ENCODE results near the gene SPNS1. TPM values are rescaled to one million over a fixed set of nuclear protein-coding genes. Genes with fewer than 3 reads are reported as not detected.
A peak's percentile ranks its signal among the peaks of the same experiment; 100 is the strongest.
"Not testable (repeated sequence)": the region's sequence is repeated elsewhere in the genome, so short reads cannot be mapped to it uniquely, and the experiment has no call there.

SPNS1 gene
- total RNA-seq, 1 donor from 2014 or later, result 20.8 TPM

DNA sequence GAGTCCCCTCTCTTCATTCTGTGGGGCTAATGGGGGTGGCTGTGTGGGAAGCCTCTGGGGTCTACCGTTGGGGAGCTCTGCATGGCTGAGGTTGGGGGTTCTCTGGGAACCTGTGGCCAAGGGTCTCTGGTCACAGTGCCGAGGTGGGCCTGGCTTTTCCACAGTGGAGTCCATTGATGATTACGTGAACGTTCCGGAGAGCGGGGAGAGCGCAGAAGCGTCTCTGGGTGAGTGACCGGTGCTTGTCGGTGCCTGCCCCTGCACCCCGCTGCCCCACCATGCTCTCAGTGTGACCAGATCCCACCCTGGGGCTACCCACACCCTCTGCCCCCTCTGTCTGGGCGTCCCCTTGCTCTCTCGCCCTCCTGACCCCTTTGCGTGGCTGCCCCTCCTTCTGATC is 14.8 kb downstream of the SPNS1 start:
- no peak for DNase-seq (ENCODE audit: low read depth in 2 of 2)

DNA sequence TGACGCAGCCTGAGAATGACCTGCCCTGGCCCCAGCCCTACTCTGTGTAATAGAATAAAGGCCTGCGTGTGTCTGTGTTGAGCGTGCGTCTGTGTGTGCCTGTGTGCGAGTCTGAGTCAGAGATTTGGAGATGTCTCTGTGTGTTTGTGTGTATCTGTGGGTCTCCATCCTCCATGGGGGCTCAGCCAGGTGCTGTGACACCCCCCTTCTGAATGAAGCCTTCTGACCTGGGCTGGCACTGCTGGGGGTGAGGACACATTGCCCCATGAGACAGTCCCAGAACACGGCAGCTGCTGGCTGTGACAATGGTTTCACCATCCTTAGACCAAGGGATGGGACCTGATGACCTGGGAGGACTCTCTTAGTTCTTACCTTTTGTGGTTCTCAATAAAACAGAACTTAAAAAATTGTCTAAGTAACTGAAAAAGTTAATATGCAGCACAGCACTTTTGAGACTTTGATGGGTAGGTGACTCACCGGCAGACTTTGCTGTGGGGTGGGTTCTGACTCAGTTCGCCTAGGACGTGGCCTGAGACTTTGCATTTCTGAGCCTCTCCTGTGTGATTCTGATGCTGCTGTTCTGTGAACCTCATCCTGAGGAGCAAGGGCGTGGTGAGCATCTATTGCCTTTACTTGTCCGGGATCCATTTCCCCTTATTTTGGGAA is 15.9 kb downstream of the SPNS1 start:
- no peak for DNase-seq (ENCODE audit: low read depth in 2 of 2)

DNA sequence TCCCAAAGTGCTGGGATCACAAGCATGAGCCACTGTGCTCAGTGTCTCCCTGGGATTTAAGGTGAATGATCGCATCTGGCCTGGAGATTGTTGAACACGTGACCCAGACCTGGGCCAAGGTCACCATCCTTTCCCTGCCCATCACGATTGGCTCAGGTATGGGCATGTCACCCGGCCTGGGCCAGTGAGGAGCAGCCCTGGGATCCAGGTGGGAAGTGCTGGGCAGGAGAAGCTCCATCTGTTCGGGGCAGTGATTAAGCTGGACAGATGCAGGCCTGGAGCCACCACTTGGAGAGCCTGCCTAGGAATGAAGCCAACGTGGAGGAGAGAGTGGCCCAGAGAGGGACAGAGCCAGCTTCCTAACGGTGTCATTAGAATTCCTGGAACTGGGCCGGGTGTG is 17.1 kb downstream of the SPNS1 start:
- no peak for DNase-seq (ENCODE audit: low read depth in 2 of 2)

DNA sequence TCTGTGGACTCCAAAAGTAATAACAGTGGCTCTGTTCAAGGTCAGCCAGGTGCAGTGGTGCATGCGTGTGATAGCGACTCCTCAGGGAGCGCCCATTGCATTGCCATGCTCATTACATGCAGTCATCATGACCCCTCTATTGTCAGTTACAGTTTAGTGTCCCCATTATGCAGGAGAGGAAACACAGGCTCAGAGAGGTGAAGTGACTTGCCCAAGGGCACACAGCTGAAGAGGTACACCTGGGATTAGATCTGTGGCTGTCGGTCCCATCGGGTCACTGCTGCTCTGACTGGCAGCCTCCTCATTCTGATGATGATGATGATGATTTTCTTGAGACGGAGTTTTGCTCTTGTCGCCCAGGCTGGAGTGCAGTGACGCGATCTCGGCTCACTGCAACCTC is 17.9 kb downstream of the SPNS1 start:
- no peak for DNase-seq (ENCODE audit: low read depth in 2 of 2)

DNA sequence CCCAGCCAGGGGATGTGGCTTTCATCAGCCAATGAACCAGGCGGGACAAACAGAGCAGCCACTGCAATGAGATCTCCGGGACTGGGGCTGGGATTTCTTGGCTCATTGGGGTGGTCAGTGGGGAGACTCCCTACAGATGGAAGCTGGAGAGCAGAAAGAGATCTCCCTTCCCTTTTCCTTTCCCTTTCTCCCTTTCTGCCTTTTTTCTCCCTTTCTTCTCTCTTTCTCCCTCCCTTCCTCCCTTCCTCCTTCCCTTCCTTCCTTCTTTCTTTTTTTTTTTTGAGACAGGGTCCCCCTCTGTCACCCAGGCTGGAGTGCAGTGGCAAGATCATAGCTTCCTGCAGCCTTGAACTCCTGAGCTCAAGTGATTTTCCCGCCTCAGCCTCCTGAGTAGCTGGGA is 24.3 kb downstream of the SPNS1 start:
- DNase-seq (ENCODE audit: low read depth in 2 of 2), result no peak

DNA sequence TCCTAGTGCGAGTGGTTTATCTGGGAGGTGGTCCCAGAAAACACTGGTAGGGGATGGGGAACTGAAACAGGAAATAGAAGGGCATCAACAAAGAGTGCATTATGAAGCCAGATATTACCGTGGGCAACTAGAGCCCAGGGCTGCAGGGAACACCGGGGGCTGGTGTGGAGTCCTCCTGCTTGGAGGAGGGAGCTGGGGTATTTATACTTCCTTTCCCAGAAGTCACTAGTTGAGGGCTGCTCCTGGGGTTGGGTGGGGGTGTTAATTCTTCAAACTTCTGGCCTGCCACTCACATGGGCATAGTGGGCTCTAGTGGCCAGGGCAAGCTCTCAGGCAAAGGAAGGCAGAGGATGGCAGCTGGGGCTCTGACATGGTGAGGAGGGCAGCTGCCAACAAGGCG is 25.0 kb downstream of the SPNS1 start:
- no peak for DNase-seq (ENCODE audit: low read depth in 2 of 2)

DNA sequence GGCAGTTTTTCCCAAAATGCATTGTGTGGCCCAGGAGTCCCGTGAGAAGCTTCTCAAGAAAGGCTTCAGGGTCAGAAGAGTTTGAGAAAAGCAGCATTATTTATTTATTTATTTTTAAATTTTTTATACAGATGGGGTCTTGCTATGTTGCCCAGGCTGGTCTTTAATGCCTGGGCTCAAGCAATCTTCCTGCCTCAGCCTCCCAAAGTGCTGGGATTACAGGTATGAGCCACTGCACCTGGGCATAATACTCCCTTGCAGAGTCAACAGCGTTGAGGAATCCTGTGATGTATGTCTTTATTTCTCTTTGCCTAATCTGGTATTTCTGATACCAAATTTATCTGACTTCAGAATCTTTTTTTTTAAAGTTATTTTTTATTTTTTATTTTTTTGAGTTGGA is 25.4 kb downstream of the SPNS1 start:
- DNase-seq (ENCODE audit: low read depth in 2 of 2), result no peak

DNA sequence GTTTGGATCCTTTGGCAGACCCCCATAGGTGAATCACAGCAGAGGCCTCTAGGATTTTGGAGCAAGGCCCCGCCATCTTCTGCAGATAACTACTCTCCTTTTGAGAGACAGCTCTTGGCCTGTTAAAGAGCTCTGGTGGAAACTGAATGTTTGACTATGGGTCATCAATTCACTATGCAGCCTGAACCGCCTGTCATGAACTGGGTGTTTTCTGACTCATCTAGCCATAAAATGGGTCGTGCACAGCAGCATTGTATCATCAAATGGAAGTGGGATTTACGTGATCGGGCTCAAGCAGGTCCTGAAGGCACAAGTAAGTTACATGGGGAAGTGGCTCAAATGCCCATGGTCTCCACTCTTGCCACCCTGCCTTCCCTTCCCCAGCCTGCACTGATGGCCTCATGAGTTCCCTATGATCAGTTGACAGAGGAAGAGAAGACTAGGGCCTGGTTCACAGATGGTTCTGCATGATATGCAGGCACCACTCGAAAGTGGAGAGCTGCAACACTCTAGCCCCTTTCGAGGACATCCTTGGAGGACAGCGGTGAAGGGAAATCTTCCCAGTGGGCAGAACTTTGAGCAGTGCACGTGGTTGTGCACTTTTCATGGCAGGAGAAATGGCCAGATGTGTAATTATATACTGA is 30.0 kb downstream of the SPNS1 start:
- DNase-seq (ENCODE audit: low read depth in 2 of 2), result not testable (repeated sequence)

DNA sequence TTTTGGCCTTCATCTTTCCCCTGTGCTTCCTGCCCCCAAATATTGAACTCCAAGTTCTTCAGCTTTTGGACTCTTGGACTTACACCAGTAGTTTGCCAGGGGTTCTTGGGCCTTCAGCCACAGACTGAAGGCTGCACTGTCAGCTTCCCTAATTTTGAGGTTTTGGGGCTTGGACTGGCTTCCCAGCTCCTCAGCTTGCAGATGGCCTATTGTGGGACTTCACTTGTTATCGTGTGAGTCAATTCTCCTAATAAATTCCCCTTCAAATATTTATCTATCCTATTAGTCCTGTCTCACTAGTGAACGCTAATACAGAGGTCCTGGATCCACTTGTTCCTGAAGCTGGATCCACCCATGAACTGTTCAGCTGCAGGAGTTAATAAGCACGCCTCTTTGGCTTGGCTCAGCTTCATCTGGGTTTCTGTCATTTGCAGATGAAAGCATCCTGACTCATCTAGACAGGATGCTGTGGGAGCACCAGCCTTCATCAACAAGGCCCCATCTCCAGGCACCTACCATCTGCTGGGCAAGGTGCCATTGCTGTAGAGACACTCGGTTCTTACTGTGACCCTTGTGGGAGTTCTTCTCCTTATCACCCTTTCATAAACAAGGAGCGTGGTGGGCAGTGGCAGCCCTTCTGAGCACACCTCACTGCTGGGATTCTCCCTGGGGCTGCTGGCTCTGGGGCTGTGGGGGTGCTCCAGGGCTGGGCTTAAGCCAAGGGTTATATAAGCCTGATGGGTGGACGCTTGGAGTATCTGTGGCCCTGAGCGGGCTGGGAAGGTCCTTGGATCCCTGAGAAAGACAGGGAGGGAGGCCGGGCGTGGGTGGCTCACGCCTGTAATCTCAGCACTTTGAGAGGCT is 33.4 kb downstream of the SPNS1 start:
- peak in 1 of 2 donors; percentile 12 for DNase-seq (ENCODE audit: low read depth in 2 of 2)

DNA sequence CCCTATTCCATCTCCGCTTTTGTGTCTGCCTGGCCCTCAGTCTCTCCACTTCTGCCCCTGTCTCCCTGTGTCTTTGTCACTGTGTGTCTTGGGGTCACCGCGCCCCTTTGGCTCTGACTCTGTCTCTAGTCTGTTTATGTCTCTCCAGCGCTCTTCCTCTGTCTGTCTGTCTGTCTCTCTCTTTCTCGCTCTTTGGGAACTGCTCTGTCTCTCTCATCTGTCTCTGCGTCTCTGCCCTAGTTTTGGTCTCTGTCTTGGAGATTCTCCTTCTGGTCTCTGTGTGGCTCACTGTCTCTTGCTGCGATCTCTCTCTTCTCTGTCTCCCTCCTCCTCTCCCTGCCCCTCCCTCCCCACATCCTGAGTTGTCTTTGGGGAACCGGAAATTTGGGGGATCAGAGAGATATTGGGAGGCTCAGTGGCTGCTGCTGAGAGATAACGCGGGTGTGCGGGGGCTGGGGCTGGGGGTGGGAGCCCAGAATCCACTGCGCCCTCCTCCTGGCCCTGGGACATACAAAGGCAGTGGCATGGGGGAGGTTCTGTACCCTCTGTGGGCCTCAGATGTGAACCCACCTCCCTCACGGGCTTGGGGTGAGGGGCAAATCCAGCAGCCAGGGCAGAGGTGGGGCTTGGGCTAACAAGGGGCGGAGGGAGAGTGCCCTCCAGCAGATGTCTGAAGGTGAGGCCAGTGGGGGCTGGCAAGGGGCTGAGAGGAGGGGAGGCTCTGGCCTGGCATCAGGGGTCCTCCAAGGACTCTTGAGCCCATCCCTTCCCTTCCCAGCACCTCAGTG is 34.7 kb downstream of the SPNS1 start:
- no peak for DNase-seq (ENCODE audit: low read depth in 2 of 2)

DNA sequence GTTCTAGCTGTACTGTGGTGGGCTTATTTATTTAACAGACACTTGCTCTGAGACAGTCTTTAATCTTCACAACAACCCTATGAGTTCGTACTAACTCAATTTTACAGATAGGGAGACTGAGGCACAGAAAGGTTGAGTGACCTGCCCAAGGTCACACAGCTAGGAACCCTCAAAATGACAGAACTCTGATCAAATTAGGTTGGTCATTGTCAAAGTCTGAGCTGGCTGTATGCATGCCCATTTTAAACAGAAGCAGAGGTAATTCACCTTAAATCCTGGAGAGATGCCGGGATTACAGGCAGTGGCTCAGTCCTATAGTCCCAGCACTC is 35.2 kb downstream of the SPNS1 start:
- DNase-seq (ENCODE audit: low read depth in 2 of 2), result no peak

DNA sequence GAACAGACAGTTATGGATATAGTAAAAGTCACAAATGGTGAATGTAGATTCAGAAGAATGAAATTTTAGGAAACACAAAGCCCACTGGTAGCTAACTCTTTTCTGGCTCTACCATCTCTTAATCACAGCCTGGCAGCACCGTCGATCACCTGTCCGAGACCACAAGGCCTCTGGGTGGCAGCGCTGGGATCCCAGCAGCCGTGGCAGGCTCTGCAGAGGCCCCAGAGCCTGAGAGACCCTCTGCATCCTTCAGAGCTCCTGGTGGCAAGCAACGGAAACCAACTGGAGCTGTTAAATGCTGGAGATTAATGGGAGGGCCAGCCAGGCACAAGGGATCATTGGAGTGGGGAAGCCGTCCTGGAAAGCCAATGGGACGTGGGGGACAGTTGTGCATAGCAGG is 36.5 kb downstream of the SPNS1 start:
- no peak for DNase-seq (ENCODE audit: low read depth in 2 of 2)

DNA sequence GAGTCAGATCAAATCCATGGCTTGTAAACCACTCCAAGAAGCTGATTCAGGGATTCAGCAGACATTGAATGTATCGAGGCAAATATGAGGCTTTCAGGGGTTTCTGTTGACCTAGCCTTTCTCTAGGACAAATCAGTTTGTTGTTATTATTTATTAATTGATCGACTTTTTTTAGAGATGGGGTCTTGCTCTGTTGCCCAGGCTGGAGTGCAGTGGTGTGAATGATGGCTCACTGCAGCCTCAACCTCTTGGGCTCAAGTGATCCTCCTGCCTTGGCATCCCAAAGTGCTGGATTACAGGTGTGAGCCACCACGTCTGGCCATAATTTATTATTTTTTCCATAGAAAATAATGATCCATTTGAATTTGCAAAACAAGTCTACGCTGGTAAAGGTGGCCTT is 37.3 kb downstream of the SPNS1 start:
- DNase-seq (ENCODE audit: low read depth in 2 of 2), result no peak

DNA sequence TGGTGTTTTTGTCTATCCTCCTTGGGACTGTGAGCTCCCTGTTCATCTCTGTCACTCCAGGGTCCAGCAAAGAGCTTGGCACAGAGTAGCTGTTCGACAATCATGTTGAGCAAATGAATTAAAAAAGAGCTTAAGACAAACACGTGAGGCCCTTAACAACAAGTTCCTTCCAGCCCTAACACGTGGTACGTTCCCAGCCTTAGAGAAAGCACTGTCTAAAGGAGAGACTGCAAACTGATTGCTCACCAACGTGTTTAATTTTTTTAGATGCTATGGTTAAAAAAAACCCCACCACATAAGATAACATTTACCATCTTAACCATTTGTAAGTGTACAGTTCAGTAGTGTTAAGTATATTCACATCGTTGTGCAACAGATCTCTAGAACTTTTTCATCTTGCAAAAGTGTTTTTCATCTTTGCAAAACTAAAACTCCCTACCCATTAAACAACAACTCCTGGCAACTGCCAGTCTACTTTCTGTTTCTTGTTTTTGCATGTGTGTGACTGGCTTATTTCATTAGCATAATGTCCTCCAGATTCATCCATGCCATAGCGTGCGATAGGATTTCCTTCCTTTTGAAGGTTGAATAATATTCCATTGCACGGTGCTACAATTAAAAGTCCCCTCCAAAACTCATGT is 38.5 kb downstream of the SPNS1 start:
- DNase-seq (ENCODE audit: low read depth in 2 of 2), result no peak

DNA sequence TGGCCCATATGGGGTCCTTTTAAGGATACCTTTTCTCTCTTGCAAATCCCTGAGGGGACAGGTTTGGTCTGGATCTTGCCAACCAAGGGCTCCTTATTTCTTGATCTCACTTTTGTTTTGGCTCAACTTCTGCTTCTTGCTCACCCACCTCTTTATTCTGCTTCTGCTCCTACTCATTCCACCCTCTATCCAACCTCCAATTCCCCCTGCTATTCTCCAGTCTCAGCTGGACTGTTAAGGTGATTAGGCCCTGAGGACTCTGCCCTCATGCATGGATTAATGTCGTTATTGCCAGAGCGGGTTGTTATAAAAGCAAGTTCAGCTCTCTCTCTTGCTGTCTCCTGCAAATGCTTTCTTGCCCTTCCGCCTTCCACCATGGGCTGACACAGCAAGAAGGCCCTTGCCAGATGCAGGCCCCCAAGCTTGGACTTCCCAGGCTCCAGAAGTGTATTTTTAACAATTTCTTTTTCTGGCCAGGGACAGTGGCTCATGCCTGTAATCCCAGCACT is 40.0 kb downstream of the SPNS1 start:
- no peak for DNase-seq (ENCODE audit: low read depth in 2 of 2)

DNA sequence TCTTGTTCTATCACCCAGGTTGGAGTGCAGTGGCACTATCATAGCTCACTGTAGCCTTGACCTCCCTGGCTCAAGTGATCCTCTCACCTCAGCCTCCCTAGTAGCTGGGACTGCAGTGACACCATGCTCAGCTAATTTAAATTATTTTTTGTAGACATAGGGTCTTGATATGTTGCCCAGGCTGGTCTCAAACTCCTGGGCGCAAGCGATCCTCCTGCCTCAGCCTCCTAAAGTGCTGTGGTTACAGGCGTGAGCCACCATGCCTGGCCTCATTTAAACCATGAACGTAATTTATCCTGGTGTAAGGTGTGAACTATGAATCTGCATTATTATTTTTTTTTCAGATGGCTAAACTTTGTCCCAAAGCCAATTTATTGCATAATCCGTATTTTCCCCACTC is 47.6 kb downstream of the SPNS1 start:
- no peak for DNase-seq (ENCODE audit: low read depth in 2 of 2)

DNA sequence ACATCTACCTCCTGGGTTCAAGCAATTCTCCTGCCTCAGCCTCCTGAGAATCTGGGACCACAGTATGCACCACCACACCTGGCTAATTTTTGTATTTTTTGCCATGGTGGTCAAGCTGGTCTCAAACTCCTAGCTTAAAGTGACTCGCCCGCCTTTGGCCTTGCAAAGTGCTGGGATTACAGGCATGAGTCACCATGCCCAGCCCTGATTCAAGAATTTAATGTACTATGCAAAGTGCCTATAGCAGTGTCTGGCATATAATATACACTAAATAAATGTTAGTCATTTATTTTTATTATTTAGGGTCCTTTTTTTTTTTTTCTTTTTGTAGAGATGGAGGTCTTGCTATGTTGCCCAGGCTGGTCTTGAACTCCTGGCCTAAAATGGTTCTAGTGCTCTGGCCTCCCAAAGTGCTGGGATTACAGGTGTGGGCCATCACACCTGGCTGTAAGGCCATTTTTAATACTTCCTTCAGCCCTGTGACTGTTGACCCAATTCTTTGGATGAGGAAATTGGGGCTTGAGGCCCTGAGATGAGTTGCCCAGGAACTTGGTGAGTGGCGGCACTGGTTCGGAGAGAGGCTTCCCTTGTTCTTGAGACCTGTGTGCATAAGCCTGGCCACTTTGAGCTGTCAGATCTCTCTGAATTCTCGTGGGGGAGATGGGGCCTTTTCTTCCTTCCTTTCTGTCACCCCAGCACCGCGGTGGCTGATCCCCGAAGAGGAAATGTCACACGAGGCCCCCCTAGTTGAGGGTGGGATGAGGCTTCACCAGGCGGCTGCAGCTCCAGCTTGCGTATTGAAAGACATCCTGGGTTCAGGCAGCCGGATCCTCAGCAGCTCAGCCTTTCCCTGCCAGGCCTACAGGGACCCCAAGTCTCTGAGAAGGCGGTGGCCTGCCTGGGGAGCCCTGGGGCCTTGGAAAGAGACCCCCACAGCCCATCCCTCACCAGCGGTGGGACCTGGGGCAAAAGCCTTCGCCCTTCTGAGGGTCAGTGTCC is 49.0 kb downstream of the SPNS1 start:
- no peak for DNase-seq (ENCODE audit: low read depth in 2 of 2)

DNA sequence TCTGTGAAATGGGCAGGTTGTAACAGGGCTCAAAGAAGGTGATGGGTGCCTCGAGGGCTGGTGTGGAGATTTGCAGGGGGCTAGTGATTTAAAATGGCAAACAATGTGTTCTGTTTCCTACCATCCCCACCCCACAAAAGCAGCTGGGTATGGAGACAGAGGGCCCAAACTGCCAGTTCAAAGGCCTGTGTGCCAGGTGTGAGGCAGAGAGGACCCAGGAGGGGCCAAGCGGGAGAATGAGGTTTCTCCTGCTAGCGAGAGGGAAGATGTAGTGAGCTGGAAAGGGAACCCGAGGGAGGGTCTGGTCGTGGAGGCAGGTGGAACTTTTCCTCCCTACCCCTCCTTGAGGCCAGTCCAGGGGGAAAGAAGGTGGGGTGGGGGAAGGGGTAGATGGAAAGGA is 49.7 kb downstream of the SPNS1 start:
- DNase-seq (ENCODE audit: low read depth in 2 of 2), result no peak

DNA sequence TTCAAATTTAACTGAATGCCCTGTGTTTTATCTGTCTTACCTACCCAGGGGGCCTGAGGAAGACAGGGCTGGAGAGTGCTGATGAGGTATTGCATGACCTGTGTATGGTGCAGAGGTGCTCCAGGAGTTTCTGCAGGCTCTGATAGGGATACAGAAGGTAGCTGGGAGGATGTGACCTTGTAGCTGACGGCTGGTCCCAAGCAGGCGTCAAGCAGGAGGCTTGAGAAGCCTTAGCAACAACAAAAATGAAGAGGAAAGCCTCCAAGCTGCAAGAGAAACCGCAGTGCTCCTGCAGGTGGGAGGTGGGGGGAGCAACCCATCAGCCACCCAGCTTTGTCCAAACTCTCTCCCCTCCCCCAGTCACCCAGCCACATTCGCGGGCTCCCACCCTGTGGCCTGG is 50.6 kb downstream of the SPNS1 start:
- DNase-seq (ENCODE audit: low read depth in 2 of 2), result no peak

DNA sequence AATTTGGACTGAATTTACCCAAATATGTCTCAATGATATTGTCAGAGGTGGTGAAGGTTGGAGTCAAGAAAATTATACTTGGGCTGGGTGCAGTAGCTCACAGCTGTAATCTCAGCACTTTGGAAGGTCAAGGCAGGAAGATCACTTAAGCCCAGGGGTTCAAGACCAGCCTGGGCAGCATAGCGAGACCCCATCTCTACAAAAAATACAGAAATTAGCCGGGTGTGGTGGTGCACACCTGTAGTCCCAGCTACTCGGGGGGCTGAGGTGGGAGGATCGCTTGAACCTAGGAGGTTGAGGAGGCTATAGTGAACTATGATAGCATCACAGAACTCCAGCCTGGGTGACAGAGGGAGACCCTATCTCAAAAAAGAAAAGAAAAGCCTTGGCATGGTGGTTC is 51.2 kb downstream of the SPNS1 start:
- no peak for DNase-seq (ENCODE audit: low read depth in 2 of 2)

Measured in dermis microvascular lymphatic vessel endothelial cell (primary cell).